Measurements from ENCODE around the gene BABAM2.
A peak's percentile ranks its signal among the peaks of the same experiment; 100 is the strongest.
"Not testable (repeated sequence)": the region's sequence is repeated elsewhere in the genome, so short reads cannot be mapped to it uniquely, and the experiment has no call there.

The BABAM2 gene

DNA sequence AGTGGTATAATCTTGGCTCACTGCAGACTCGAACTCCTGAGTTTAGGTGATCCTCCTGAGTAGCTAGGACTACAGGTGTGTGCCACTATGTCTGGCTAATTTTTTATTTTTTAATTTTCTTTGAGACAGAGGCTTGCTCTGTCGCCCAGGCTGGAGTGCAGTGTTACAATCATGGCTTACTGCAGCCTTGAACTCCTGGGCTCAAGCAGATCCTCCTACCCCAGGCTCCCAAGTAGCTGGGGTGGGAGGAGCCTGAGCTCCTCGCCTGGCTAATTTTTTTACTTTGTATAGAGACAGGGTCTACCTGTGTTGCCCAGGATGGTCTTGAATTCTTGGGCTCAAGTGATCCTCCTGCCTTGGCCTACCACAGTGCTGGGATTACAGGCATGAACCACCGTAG lies 62.5 kb downstream of the BABAM2 start:
- no peak for DNase-seq

DNA sequence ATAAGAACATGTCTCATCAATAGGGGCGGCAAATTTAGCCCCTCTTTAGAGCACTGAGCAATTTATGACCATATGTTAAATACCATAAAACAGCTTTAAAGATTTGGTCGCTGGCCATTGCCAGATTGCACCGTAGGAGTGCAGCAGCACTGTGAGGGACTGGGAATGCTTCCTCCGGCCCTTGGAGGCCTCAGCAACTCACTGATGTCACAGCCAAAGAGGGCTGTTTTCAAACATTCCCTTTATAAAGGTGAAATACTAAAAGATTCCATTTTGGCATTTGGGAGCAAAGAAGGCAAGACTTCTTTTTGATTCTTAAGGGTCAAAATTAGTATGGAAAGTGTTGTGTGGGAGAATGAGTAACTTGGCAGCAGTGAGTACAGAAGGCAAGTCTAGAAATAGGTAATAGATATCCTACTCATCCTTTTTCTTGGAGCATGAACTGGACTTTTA lies 63.7 kb downstream of the BABAM2 start:
- DNase-seq = peak; percentile 93

DNA sequence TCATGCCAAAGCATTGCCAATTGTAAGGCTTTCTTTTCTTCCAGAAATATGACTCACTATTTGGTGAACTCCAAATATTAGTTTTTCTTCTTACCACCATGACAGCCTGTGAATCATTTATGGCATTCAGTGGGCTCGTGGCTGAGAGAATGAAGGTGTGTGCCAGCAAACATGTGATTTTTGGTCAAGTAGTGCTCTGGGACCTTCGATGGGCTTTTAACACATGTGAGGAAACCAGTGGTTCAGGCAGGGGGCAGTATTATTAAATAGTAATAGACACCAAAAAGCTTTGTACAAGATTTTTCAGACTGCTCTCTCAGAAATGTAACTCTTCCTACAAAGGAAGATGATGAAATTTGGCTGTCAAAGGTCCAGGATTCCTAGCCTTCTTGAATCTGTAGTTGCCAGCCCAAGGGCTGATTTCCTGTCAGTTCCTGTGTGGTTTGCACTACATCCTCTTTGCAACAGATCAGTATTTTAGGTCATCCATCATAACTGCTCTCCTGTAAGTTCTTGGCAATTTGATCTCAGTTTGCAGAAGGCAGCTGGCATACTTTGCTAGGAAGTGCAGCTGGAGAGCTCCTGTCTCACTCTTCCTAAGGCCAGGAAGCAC lies 64.3 kb downstream of the BABAM2 start:
- peak; percentile 98 for DNase-seq

DNA sequence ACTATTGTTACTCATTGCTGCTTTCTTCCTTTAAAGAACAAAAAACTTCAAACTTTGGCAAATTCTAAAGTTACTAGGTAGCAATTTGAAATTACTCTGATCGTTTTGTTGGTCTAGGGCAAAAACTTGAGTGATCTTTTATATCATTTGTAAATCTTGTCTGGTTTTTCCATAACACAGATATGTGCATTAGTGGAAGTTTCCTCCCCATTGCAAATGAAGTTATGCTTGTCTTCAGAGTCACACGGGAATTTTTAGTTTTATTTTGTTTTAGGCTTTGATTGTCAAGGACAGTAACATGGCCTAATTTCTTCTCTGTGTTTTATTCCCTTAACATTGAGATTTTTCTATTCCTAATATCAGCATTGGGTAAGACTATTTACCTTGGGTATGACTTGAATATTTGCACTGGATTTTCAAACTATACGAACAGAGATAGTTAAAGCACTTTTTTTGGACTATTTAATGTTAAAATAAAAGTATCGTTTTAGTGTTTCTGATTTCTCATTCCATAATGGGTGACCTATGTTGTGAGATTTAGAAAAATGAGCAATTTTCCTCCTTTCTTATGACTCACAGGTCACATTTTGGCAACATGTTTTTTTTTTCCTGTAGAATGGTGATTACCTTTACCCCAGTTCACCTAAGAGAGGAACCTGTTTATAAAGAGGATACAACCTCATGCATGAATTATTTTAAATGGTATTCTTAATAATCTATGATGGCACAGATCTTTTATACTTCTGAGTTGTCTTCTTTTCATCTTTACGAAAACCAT lies 65.0 kb downstream of the BABAM2 start:
- DNase-seq = no peak

DNA sequence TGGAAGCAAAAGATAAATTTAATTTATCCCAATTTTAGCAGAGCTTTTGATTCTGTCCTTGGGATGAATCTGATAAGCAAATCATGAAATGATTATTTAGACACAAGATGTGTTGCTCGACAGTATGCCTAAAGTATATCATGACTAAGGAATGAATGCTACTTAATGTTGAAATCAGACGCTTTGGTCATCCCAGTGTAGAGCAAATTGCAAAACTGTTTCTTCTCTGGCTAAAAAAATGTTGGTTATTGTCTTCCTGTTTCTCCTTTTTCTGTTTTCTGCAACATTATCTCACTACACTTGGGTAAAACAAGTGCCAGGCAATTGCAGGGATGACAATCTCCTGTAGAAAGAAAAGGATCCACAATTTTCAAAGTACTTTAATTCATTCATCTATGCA lies 66.4 kb downstream of the BABAM2 start:
- no peak for DNase-seq

DNA sequence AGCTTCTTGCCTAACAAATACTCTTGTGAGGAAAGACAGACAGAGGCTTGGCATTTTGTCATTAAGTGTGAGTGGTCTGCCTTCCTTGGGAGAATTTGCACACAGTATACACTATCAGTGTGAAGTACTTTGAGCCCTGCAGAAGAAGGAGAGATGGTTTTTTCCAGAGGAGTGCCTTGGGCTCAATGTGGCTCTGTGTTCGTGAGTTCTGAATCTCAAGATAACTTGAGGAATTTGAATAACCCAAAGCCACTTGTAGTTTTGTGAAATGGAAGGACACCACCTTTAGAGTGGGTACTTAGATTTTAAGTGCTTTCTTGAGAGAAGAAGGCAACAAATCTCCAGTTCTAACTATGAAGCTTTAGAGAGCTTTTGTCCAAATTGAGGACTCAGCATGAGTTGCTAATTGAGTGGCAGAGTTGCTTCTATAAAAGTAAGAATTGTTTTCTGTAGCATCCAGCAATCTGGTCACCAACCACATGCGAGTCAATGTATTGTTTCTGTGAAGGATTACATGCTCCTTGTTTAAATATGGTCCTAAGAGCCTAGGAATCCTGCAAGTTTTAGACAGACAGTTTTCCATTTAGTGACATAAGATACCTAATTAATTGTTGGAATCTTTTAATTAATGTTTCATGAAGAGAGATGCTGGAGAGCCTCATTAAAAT lies 68.3 kb downstream of the BABAM2 start:
- DNase-seq = no peak

DNA sequence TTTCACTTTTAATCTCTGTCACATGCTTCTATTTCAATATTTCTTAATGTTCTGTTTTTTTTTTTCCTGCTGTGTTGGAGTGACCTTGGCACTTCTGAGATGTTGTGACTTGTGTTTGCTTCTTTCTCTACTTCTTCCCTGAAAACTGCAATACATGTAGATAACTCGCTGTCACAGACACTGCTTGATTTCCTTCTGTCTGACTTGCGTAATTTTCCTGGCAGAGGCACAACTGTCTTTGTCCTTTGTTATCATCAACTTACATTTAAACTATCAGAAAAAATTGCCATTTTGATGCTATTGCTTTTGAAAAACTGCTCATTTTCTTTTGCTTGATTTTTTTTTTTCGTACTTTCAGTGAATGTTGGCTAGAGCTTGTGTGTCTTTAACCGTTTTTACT lies 69.0 kb downstream of the BABAM2 start:
- no peak for DNase-seq

DNA sequence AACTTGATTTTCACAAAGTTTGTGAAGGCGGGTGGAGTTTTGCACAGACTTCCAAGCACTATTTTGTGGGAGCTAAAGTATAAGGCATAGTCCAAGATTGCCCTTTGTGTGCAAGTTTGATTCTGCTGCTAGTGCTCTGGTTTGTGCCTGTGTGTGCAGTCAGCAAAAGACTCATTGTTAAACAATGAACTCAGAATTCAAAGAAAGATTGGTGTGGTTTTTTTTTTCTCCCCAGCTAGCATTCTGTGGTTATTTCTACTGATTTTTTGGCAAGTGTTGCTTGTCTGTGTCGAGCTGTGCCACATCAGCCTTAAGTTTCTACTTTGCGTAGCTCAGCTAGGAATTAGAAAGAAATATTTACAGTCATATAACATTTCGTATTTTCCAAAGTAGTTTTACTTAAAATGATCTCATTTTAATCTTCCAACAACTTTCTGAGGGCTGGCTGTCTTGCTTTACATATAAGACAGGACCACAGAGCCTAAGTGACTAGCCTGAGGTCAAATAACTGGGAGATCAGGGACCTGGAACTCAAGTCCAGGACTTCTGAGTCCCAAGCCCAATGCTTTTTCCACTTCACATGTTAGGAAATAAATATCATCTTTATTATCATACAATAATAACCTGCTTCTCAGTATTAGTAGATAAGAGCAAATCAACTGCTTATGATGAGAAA lies 69.8 kb downstream of the BABAM2 start:
- peak; percentile 12 for DNase-seq

DNA sequence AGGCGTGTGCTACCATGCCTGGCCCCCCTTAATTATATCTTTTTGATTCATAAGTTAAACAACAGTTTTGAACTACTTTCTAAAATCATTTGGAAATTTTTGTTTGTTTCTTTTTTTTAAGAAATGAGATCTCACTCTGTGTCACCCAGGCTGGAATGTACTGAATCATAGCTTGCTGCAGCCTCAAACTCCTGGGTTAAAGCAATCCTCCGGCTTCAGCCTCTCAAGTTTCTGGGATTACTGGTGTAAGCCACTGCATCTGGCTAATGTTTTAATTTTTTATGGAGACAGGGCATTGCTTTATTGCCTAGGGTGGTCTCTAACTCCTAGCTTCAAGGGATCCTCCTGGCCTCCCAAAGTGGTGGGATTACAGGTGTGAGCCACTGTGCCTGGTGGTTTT lies 71.5 kb downstream of the BABAM2 start:
- no peak for DNase-seq

DNA sequence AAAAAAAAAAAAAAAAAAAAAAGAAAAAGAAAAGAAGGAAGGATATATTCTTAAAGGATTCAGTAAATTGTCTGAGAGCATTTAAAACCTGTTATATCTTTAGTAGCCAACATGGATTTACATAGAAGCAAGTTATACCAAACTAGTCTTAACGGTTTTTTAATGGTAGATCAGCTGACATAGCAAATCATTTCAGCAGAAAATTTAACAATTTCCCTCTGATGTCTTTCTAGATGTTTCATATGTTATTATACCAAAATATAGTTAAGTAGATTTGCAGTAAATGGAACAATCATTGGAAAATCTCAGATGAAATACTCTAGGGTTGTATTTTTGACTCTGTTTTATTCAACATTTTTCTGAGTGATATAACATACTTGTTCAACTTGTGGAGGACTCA lies 72.9 kb downstream of the BABAM2 start:
- DNase-seq = no peak

DNA sequence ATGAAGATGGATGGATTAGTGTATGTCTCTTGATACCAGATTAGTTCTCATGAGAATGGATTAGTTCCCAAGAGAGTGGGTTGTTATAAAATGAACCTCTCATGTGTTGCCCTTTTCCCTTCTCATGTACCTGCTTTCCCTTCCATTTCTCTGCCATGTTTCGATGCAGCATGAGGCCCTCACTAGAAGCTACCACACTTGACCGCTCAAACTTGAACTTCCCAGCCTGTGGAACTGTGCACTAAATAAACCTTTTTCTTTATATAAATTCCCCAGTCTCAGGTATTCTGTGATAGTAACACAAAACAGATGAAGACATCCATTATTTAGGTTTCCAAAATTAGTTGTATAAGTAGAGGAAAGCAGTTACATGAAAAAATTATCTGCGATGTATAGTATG lies 73.5 kb downstream of the BABAM2 start:
- no peak for DNase-seq

DNA sequence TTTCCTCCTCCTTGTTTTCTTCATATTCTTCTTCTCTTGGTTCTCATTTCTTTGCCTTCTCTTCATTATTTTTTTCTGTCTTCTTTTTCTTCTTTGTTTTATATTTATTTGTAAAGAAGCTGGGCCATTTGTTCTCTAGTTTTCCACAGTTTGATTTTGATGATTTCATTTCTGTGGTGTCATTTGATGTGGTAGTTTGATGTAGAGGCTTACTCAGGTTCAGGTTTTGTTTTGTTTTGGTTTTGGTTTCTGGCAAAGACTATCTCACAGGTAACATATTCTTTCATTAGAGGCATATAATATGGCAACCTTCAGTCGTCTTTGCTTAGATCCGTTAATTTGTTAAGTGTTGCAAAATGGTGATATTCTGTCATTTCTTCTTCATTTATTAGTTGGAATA lies 75.3 kb downstream of the BABAM2 start:
- DNase-seq = no peak

DNA sequence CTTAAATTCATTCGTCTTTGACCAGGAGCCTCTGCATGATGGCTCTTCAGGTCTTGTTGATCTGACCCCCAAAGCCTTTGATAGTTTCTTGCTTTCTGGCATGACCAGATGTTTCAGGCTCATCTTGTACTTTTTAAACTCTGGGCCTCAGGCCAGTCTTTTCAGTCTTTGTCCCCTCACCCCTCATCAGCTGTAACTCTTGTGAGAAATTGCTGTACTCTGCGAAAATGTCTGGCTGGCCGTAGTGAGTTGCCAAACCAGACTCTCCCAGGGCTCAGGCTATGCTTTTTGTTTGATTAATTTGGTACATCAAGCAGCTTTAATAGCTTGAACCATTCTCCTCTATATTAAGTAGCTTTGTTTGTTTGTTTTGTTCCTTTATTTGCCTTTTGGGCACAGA lies 75.9 kb downstream of the BABAM2 start:
- DNase-seq = no peak

DNA sequence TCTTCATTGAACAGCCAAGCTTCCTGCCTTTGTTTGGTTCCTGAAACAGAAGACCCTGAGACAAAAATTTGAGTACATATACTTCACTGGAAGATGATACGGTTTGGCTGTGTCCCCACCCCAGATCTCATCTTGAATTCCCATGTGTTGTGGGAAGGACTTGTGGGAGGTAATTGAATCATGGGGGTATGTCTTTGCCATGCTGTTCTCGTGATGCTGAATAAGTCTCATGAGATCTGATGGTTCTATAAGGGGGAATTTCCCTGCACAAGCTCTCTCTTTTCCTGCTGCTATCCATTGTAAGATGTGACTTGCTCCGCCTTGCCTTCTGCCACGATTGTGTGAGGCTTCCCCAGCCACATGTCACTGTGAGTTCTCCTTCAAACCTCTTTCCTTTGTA lies 76.5 kb downstream of the BABAM2 start:
- DNase-seq = no peak

DNA sequence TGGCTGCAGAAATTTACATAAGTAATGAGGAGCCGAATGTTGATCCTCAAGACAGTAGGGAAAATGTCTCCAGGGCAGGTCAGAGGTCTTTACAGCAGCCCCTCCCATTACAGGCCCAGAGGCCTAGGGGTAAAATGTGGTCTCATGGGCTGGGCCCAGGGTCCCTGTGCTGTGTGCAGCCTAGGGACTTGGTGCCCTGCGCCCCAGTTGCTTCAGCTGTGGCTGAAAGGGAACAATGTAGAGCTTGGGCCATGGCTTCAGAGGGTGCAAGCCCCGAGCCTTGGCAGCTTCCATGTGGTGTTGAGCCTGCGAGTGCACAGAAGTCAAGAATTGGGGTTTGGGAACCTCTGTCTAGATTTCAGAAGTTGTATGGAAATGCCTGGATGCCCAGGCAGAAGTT lies 77.5 kb downstream of the BABAM2 start:
- DNase-seq = not testable (repeated sequence)

DNA sequence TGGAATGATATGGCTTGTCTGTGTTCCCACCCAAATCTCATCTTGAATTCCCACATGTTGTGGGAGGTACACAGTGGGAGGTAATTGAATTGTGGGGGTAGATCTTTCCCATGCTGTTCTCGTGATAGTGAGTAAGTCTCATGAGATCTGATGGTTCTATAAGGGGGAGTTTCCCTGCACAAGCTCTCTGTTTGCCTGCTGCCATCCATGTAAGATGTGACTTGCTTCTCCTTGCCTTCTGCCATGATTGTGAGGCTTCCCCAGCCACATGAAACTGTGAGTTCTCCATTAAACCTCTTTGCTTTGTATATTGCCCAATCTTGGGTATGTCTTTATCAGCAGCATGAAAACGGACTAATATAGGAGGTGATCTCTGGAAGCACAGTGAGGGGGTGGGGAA lies 78.4 kb downstream of the BABAM2 start:
- DNase-seq = not testable (repeated sequence)

DNA sequence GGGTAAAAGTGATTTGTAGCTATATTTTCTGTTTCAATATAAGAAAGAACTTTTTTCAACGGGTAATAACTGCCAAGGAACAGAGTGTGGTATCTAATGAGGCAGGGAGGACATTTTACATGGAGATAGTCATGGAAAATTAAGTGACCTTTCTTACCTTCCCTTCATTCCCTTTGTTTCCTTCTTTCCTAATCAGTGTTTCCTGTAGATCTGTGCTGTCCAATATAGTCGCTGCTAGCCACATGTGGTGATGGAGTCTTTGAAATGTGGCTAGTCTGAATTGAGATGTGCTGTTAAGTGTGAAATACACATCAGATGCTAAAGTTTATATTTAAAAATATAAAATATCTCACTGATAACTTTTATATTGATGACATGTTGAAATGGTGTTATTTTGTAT lies 81.8 kb downstream of the BABAM2 start:
- DNase-seq = no peak

DNA sequence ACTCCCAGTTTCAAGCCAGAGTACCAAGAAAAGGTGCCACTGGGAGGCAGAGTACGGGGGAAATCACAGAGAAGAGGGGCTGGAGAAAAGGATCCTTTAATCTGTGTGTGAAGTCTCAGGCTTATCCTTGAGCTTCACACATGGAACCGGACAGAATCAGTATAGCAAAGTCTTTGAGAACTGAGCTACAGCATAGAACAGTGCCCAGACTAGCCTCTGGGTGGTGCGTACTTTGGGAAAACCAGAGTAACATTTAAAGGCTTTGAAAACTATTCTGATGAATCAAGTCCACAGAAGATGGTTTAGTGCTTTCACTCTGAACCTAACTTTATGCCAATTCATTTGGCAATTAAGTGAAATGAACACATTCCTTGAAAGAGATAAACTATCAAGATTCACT lies 83.1 kb downstream of the BABAM2 start:
- no peak for DNase-seq

DNA sequence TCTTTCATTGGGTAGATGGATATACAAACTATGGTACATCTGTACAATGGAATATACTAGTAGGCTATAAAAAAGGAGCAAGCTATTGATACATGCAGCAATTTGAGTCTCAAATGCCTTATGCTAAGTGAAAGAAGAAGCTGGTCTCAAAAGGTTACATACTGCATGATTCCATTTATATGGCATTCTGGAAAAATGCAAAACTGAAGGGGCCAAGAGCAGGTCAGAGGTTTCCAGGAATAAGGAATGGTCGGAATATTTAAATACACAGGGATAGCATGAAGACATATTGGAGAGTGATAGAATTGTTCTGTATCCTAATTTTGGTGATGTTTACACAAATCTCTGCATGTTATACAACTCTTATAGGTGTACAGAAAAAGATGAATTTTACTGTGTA lies 85.8 kb downstream of the BABAM2 start:
- no peak for DNase-seq

DNA sequence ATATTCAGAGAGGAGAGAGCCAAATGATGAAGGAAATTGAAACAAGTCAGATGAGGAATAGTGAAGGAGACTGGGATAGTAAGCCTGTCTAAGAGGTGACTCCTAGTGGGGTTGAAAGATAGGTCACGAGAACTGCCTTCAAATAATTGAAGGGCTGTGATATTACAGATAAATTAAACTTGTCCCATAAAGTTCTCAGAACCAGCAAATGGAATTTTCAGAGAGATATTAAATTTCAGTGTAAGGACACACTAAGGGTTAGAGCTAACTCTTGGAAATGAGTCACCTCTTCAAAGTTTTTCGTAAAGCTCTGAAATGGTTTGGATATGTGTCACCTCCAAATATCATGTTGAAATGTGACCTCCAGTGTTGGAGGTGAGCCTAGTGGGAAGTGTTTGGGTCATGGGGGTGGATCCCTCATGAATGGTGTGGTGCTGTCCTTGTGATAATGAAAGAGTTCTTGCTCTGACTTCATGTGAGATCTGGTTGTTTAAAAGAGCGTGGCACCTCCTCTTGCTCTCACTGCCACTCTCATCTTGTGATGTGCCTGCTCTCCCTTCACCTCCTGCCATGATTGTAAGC lies 87.3 kb downstream of the BABAM2 start:
- DNase-seq = no peak

DNA sequence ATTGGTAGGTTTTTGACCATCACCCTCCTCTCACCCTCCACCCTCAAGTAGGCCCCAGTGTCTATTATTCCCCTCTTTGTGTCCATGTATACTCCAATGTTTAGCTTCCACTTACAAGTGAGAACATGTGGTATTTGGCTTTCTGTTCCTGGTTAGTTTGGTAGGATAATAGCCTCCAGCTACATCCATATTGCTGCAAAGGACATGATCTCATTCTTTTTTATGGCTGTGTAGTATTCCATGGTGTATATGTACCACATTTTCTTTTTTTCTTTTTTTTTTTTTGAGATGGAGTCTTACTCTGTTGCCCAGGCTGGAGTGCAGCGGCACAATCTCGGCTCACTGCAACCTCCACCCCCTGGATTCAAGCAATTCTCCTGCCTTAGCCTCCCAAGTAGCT lies 88.2 kb downstream of the BABAM2 start:
- DNase-seq = not testable (repeated sequence)

DNA sequence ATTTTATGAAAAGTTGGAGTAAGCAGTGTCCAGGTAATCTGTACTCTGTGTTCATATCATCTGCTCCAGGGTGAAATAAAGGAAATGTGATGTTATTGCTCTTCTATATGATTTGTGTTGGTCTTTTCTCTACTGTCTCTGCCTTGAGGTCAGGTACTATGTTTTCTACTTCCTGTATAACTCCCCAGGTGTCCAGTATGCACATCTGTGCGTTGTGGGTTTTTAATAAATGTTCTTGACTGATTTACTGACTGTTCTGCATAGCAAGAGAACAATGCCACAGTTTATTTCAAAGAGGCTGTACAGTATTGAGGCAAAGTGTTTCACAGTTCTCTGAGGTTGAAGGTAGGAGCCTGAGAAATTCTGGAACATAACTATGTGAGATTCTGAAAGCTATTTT lies 89.7 kb downstream of the BABAM2 start:
- DNase-seq = no peak

DNA sequence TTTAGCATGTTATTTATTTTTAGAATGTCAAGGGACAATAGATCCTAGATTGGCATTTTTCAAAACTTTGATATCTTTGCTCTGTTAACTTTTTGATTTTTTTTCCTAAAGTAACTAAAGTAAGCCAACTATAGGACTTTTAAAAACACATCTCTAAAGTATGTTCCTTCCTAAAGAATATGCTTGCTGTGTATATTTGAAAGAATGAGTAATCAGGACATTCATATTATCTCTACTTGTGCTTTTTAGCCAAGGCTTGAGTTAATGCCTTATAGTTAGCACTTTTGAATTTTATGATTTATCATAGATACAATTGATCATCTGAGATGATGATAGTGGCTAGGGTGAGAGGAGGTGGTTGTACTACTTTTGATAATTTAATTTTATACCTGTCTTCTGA lies 93.6 kb downstream of the BABAM2 start:
- no peak for DNase-seq
